ENCODE measurements around the gene SLC24A2.

DNA sequence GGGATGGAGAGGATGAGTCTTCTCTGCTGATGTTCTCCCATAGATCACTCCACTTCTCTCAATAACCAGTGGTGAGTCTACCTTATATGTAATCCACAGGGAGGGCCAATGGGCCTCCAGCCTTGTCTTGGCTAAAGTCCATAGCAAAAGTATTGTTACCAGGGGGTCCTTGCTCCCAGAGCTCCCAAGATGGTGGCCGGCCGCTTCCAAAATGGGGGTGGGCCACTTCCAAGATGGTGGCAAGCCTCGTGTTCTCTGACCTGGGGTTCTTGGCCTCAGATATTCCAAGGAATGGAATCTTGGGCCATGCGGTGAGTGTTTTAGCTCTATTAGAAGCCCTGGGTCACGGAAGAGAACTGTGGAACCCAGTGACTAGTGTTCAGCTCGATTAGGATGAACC, 12.0 kb upstream of the SLC24A2 start:
- TF ChIP-seq, protein P1, sequence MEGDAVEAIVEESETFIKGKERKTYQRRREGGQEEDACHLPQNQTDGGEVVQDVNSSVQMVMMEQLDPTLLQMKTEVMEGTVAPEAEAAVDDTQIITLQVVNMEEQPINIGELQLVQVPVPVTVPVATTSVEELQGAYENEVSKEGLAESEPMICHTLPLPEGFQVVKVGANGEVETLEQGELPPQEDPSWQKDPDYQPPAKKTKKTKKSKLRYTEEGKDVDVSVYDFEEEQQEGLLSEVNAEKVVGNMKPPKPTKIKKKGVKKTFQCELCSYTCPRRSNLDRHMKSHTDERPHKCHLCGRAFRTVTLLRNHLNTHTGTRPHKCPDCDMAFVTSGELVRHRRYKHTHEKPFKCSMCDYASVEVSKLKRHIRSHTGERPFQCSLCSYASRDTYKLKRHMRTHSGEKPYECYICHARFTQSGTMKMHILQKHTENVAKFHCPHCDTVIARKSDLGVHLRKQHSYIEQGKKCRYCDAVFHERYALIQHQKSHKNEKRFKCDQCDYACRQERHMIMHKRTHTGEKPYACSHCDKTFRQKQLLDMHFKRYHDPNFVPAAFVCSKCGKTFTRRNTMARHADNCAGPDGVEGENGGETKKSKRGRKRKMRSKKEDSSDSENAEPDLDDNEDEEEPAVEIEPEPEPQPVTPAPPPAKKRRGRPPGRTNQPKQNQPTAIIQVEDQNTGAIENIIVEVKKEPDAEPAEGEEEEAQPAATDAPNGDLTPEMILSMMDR (IDR thresholded peaks at IDR 0.05; ENCODE audit: low read length), result no peak
- TF ChIP-seq EZH2phosphoT487 (IDR thresholded peaks at IDR 0.05; ENCODE audit: low read length), result no peak
- TF ChIP-seq EZH2 (optimal IDR thresholded peaks at IDR 0.05; ENCODE audit: low read depth, low read length), result no peak

Data from MM.1S (cell line).